ENCODE measurements around the gene ATP6V1F. TPM values are rescaled to one million over a fixed set of nuclear protein-coding genes. Genes with fewer than 3 reads are reported as not detected.

Gene ATP6V1F
- total RNA-seq, 1 experiment from 2014 or later = 115 TPM

- Histone ChIP-seq H3K4me1 (ENCODE audit: insufficient read depth, low read length) (peaks cover 5% of the 10 kb centered on the region; the same call in 1 of the 2 replicates), H3K9me3 (ENCODE audit: control insufficient read depth, low read depth, low read length) (no peaks in the 10 kb centered on the region), H3K18ac (ENCODE audit: insufficient read length, low read depth, low read length) (no peak overlapping the region), H3K4ac (ENCODE audit: low read depth, low read length) (no peak overlapping the region), H4K5ac (ENCODE audit: insufficient read length, low read depth, low read length) (no peak overlapping the region), H3K27me3 (ENCODE audit: insufficient read depth, low read length) (no peaks in the 10 kb centered on the region), H2AK5ac (ENCODE audit: insufficient read length, low read length) (no peak overlapping the region), H3K14ac (ENCODE audit: insufficient read depth, low read length) (no peak overlapping the region), H3K4me2 (ENCODE audit: insufficient read depth, insufficient read length, low read length) (no peak overlapping the region), H3K9ac (ENCODE audit: extremely low read depth, insufficient read length, low read length) (no peak overlapping the region), H2BK15ac (ENCODE audit: low read depth, low read length) (no peak overlapping the region), H4K8ac (replicated peaks; ENCODE audit: insufficient read length, low read depth, low read length) (no peak overlapping the region), H3K79me1 (ENCODE audit: insufficient read depth, low read depth, low read length, poor library complexity, severe bottlenecking) (no peaks in the 10 kb centered on the region), H2BK5ac (ENCODE audit: insufficient read length, low read length) (no peak overlapping the region), H3T11ph (ENCODE audit: low read length) (no peak overlapping the region), H2BK120ac (ENCODE audit: low read depth, low read length, poor library complexity, severe bottlenecking) (no peak overlapping the region), H3K23me2 (ENCODE audit: insufficient read length, low read depth, low read length, poor library complexity, severe bottlenecking) (peaks cover 12% of the 10 kb centered on the region), H4K91ac (ENCODE audit: insufficient read length, low read depth, low read length) (no peak overlapping the region), H2BK12ac (ENCODE audit: insufficient read length, low read depth, low read length) (no peak overlapping the region), H3K27ac (ENCODE audit: insufficient read length, low read depth, low read length) (no peak overlapping the region), H2AFZ (ENCODE audit: low read length) (no peak overlapping the region), H4K20me1 (ENCODE audit: control insufficient read depth, insufficient read depth, insufficient read length) (no peaks in the 10 kb centered on the region), H3K79me2 (ENCODE audit: insufficient read depth, low read length) (no peaks in the 10 kb centered on the region), H3K56ac (ENCODE audit: insufficient read length, low read depth, low read length) (no peak overlapping the region), H2BK20ac (ENCODE audit: low read depth, low read length, poor library complexity, severe bottlenecking) (no peak overlapping the region), H3K23ac (ENCODE audit: insufficient read length, low read depth, low read length) (no peak overlapping the region)
- Mint-ChIP-seq H3K4me1 (peaks cover 17 to 19% of the 10 kb centered on the region in 2 experiments), H3K27me3 (ENCODE audit: low read depth) (peaks cover 16% of the 10 kb centered on the region), H3K36me3 (ENCODE audit: insufficient read depth in 1 of 3, low read depth in 3 of 3) (peaks cover 0 to 17% (median 10%) of the 10 kb centered on the region in 3 experiments; a peak in 6 of 7 replicates), H3K4me3 (no peak overlapping the region), H3K9me3 (peaks cover 0 to 2% of the 10 kb centered on the region in 2 experiments; a peak in 1 of 5 replicates), H3K27ac (peak overlapping the region in 1 of 3 experiments; percentile 65; a peak in 1 of 7 replicates)
- peak; percentile 16 for DNase-seq
- no CpG with 5 or more reads among the region's 5 CpGs for WGBS (ENCODE audit: extremely low coverage, insufficient read length, low lambda C conversion rate)
- TF ChIP-seq, protein P1, sequence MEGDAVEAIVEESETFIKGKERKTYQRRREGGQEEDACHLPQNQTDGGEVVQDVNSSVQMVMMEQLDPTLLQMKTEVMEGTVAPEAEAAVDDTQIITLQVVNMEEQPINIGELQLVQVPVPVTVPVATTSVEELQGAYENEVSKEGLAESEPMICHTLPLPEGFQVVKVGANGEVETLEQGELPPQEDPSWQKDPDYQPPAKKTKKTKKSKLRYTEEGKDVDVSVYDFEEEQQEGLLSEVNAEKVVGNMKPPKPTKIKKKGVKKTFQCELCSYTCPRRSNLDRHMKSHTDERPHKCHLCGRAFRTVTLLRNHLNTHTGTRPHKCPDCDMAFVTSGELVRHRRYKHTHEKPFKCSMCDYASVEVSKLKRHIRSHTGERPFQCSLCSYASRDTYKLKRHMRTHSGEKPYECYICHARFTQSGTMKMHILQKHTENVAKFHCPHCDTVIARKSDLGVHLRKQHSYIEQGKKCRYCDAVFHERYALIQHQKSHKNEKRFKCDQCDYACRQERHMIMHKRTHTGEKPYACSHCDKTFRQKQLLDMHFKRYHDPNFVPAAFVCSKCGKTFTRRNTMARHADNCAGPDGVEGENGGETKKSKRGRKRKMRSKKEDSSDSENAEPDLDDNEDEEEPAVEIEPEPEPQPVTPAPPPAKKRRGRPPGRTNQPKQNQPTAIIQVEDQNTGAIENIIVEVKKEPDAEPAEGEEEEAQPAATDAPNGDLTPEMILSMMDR (conservative IDR thresholded peaks at IDR 0.05) = no peak
Measured at GRCh38 chr7:128906001-128906765, 43.5 kb downstream of the ATP6V1F start.

All from H9 (cell line).